ENCODE measurements around the gene PTPN9.
A peak's percentile ranks its signal among the peaks of the same experiment; 100 is the strongest.
"Not testable (repeated sequence)": the region's sequence is repeated elsewhere in the genome, so short reads cannot be mapped to it uniquely, and the experiment has no call there.

The PTPN9 gene

GRCh38 chr15:75452364-75452864 is 126.7 kb downstream of the PTPN9 start:
- DNase-seq = peak; percentile 53

- peak; percentile 99 for DNase-seq
Observed at GRCh38 chr15:75451674-75452363, 127.3 kb downstream of the PTPN9 start, which contains the start of gene SIN3A. SIN3A (minus strand) TSS chr15:75451690; CDS start chr15:75430375, 21,315 bp downstream.

- DNase-seq = no peak
Observed at GRCh38 chr15:75451202-75451673, 127.9 kb downstream of the PTPN9 start.

GRCh38 chr15:75450307-75451201 is 128.6 kb downstream of the PTPN9 start:
- DNase-seq = peak; percentile 84

- no peak for DNase-seq
Observed at GRCh38 chr15:75449585-75450306, 129.4 kb downstream of the PTPN9 start.

GRCh38 chr15:75448171-75448570 is 130.9 kb downstream of the PTPN9 start:
- not testable (repeated sequence) for DNase-seq

GRCh38 chr15:75446151-75446550 is 133.0 kb downstream of the PTPN9 start:
- DNase-seq = no peak

GRCh38 chr15:75445324-75445723 is 133.8 kb downstream of the PTPN9 start:
- DNase-seq = not testable (repeated sequence)

- DNase-seq = not testable (repeated sequence)
Observed at GRCh38 chr15:75443972-75444453, 135.1 kb downstream of the PTPN9 start.

GRCh38 chr15:75437721-75438120 is 141.4 kb downstream of the PTPN9 start:
- no peak for DNase-seq

GRCh38 chr15:75436881-75437280 is 142.2 kb downstream of the PTPN9 start:
- DNase-seq = no peak

- no peak for DNase-seq
Observed at GRCh38 chr15:75431682-75432081, 147.4 kb downstream of the PTPN9 start.

- DNase-seq = no peak
Observed at GRCh38 chr15:75431270-75431669, 147.8 kb downstream of the PTPN9 start.

GRCh38 chr15:75430259-75430658 is 148.9 kb downstream of the PTPN9 start:
- no peak for DNase-seq

GRCh38 chr15:75428152-75428551 is 151.0 kb downstream of the PTPN9 start:
- no peak for DNase-seq

- no peak for DNase-seq
Observed at GRCh38 chr15:75425966-75426500, 153.1 kb downstream of the PTPN9 start.

- DNase-seq = no peak
Observed at GRCh38 chr15:75422554-75422953, 156.6 kb downstream of the PTPN9 start.

- no peak for DNase-seq
Observed at GRCh38 chr15:75420698-75421097, 158.4 kb downstream of the PTPN9 start.

GRCh38 chr15:75416584-75416983 is 162.5 kb downstream of the PTPN9 start:
- no peak for DNase-seq

Data from NCI-H1694 (cell line).